HFF-Myc (cell line): Measurements from ENCODE around the gene TPCN1.

ENCODE experiments used
- DNase-seq: peaks from one replicate; pipeline ENCODE4 v3.0.0-alpha.2; 2011; ENCODE audit warnings: low read depth; ENCODE audit errors: extremely low read depth
- H3K4me3 ChIP-seq: replicated peaks from 2 replicates; pipeline ENCODE4 v1.5.1; 2011; ENCODE audit warnings: low read depth, mild to moderate bottlenecking, control low read depth, low read length
- CTCF ChIP-seq: IDR thresholded peaks from 2 replicates; pipeline ENCODE4 v1.5.1; 2012; ENCODE audit warnings: mild to moderate bottlenecking, low read depth, low read length, control low read depth; ENCODE audit errors: missing control alignments

The TPCN1 gene

GRCh38 chr12:113237748-113238147 is 16.5 kb downstream of the TPCN1 start:
- H3K4me3 ChIP-seq: no peak overlapping the region
- no peak for TF ChIP-seq CTCF
- no peak for DNase-seq

- no peak for DNase-seq
- H3K4me3 ChIP-seq: no peak overlapping the region
- no peak for TF ChIP-seq CTCF
These were observed 17.0 kb downstream of the TPCN1 start for GRCh38 chr12:113238309-113238708.

- no peak for DNase-seq
- H3K4me3 ChIP-seq: no peak overlapping the region
These were observed 18.1 kb downstream of the TPCN1 start for GRCh38 chr12:113239288-113239771.

GRCh38 chr12:113239811-113240331 is 18.6 kb downstream of the TPCN1 start:
- no peak overlapping the region for H3K4me3 ChIP-seq
- TF ChIP-seq CTCF: no peak
- DNase-seq: no peak

More at GRCh38 chr12:113239288-113239771, 18.1 kb downstream of the TPCN1 start:
- no peak for TF ChIP-seq CTCF

- no peak for TF ChIP-seq CTCF
- DNase-seq: no peak
- no peak overlapping the region for H3K4me3 ChIP-seq
These were observed 19.1 kb downstream of the TPCN1 start for GRCh38 chr12:113240395-113240794.

GRCh38 chr12:113241191-113242025 is 20.1 kb downstream of the TPCN1 start:
- no peak overlapping the region for H3K4me3 ChIP-seq
- TF ChIP-seq CTCF: no peak
- DNase-seq: peak; percentile 85
